GM21723 (cell line): Measurements from ENCODE around the gene SYT8.
"Not testable (repeated sequence)": the region's sequence is repeated elsewhere in the genome, so short reads cannot be mapped to it uniquely, and the experiment has no call there.

Experiments
- ATAC-seq: cut with Tn5 transposase; IDR thresholded peaks from one replicate; pipeline ENCODE4 v1.9.1; 2021; ENCODE audit warnings: mild to moderate bottlenecking, moderate library complexity; ENCODE audit not compliant: unreplicated experiment

The SYT8 gene

GRCh38 chr11:1882265-1883238 lies 47.8 kb downstream of the SYT8 start:
- ATAC-seq: peak; percentile 72

GRCh38 chr11:1883346-1884302 lies 48.8 kb downstream of the SYT8 start:
- ATAC-seq: no peak

GRCh38 chr11:1884303-1884700 lies 49.5 kb downstream of the SYT8 start:
- ATAC-seq: no peak

- ATAC-seq: not testable (repeated sequence)
These were observed 51.8 kb downstream of the SYT8 start for GRCh38 chr11:1886551-1886950.
